Measurements from ENCODE around the gene CACNA1D.

The CACNA1D gene

GRCh38 chr3:53835257-53835656, 340.8 kb downstream of the CACNA1D start:
- DNase-seq, result no peak

DNA sequence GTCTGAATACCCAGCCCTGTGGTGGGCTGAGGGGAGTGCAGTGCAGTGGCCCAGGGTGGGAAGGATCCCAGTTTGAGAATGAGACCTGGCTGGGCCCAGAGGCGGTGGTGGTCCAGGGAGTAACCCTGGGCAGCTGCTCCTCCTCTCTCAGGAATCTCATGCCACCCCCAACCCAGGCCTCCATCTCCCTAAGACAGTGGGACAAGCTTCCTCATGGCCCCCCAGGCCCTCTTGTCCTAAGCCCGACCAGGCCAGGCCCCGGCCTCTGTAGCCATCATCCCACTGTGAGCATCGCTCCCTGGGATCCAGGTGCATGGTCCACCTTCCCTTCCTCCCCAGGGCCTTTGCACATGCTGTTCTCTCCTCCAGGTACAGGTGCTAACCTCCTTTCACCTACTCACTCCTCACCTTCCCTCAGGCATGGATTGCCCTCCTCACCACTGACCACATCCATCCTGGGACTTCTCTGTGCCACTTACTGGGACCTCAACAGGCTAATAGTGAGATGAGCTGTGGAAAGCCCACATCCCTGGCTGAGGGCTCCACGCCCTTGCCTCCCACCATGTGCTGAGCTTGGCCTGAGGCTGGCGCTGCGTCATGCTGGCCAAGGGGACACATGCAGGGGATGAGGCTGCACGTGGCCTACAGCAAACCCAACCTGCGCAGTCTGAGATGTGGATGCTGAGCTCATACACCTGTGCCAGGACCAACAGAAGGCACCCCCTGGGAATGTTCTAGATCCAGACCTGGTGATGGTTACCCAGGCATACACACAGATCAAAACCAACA, 341.9 kb downstream of the CACNA1D start:
- DNase-seq, result no peak

- DNase-seq, result no peak
These were observed 342.9 kb downstream of the CACNA1D start for GRCh38 chr3:53837331-53837730.

DNA sequence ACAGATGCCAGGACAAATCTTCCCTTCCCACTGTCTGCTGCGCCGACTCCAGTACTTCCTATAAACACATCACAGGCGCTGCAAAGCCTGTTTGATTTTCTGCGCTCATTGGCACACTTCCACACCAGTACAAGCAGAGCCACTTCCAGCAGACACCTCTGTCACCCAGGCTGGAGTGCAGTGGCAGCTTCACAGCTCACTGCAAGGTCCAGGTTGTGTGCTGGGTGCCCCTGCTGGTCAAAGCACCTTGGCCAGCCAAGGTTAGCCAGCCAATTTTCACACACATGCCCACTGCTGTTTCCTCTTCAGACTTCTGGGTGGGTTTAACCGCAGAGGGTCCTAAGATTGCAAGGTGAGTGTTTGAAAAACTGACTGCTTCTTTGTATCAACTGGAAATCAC, 346.9 kb downstream of the CACNA1D start:
- DNase-seq, result no peak

- DNase-seq, result no peak
These were observed 348.2 kb downstream of the CACNA1D start for GRCh38 chr3:53842436-53843194.

- no peak for DNase-seq
These were observed 349.1 kb downstream of the CACNA1D start for GRCh38 chr3:53843195-53844177.

DNA sequence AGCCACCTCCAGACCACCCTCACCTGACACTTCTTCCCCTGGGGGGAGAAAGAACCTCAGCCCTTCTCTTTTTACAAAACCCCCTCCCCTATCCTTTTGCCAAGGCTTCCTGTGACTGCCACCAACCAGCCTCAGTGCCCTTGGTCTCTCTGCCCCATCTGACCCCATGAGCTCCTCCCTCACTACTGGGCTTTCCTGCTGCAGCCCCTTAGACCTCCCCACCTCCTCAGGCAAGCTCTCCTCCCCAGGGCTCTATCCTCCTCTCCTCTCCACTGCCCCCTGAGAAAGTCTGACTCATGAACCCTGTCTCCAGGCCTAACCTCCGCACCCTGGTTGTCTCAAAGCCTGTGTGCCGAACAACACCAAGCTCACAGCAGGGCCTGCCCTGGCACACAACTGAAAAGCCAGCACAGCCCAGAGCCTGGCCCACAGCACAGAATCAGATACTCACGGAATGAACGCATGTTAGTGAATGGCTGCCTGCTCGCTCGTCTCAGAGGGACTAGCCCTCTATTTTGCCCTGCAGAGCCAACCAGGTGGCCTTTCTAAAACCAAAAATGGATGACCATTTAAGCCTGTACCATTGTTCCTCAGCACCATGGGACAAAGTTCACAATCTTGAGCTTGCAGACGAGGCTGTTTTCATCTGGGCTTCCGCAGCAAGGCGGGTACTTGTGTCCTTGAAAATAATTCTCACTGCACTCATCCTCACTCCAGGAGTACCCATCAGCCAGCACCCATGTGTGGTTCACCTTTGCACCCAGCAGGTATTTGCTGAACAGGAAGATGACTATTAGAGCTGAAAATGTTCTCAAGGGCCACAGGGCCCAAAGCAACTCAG, 350.1 kb downstream of the CACNA1D start:
- DNase-seq, result no peak

DNA sequence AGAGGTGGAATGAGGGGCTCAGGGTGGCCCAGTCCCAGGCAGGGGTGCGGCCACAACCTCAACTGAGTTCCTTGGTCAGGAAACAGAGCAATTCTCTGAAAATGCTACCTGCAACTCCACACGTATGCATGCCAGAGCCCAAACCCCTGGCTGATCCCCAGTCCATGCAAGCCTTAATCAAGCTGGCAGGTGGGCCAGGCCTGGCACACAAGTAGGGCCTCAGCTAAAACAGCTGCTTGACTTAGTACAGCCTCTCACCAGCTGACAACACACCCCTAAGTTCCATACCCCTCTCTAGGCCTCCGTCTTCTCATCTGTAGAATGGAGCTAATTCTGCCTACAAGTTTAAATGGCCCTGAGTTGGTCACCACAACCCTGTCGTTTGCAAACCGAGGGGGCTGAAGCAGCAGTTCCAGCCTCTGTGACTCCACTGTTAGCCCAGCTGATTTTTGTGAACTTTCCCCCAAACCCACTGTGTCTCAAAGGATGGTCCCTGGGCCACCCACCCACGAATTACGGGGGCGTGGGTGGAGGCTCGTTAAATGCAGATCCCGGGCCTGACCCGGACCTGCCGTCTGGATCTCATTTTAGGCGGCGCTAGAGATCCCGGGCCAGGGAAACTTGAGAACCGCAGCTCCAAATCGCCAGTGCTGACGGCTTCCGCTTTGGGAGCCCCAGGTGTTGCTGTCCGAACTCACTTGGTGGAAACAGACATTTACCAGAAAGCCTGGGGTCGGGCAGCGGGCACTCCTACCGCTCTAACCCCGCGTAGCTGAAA, 350.9 kb downstream of the CACNA1D start:
- peak; percentile 20 for DNase-seq

- DNase-seq, result no peak
These were observed 351.4 kb downstream of the CACNA1D start for GRCh38 chr3:53845881-53846133.

GRCh38 chr3:53846134-53846850, 351.9 kb downstream of the CACNA1D start, which contains the start of the genes CHDH and IL17RB:
CHDH (minus strand) TSS chr3:53846419; CDS start chr3:53824008, 22,411 bp downstream.
IL17RB (plus strand) TSS chr3:53846568; CDS start chr3:53846589, 21 bp downstream.
- peak; percentile 54 for DNase-seq

- DNase-seq, result no peak
These were observed 352.4 kb downstream of the CACNA1D start for GRCh38 chr3:53846851-53847155.

GRCh38 chr3:53849916-53850315, 355.5 kb downstream of the CACNA1D start:
- no peak for DNase-seq

- no peak for DNase-seq
These were observed 356.5 kb downstream of the CACNA1D start for GRCh38 chr3:53850895-53851294.

DNA sequence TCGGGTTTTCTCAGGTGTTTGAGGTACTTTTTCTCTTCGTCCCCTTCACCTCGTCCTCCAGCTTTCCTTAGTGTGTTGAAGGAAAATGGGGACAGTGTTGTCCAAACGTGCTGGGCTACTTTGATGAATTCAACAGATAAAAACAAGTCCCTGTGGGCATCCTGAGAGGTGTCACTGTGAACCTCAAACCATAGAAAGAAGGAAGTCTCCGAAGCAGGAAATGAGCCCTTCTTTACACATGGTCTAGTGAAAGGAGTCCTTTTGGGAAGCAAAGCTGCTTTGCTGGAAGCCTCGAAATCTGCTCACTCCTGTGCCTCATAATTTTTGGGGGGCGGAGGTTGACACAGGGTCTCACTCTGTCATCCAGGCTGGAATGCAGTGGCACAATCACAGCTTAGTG, 362.6 kb downstream of the CACNA1D start:
- no peak for DNase-seq

DNA sequence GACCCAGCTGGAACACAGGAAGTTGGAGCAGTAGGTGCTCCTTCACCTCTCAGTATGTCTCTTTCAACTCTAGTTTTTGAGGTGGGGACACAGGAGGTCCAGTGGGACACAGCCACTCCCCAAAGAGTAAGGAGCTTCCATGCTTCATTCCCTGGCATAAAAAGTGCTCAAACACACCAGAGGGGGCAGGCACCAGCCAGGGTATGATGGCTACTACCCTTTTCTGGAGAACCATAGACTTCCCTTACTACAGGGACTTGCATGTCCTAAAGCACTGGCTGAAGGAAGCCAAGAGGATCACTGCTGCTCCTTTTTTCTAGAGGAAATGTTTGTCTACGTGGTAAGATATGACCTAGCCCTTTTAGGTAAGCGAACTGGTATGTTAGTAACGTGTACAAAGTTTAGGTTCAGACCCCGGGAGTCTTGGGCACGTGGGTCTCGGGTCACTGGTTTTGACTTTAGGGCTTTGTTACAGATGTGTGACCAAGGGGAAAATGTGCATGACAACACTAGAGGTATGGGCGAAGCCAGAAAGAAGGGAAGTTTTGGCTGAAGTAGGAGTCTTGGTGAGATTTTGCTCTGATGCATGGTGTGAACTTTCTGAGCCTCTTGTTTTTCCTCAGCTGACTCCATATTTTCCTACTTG, 363.8 kb downstream of the CACNA1D start:
- no peak for DNase-seq

- no peak for DNase-seq
These were observed 364.8 kb downstream of the CACNA1D start for GRCh38 chr3:53859178-53859577.

DNA sequence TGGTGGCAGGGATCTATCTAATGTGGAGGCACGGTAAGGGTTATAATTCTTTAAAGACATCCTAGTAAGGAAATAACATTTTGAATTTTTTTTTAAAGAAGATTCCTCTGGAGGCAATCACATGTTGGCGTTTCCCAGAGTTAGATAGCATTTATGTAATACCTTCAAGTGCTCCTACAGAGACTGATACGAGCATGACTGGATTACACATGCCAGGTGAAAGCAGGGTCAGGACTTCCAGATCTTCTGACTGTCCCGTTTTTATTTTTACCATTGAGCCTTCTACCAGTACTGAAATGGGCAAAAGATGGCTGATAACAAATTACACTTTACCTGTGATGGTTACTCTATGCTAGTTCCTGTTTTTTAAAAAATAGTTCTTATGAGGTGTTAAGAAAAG, 365.8 kb downstream of the CACNA1D start:
- DNase-seq, result no peak

DNA sequence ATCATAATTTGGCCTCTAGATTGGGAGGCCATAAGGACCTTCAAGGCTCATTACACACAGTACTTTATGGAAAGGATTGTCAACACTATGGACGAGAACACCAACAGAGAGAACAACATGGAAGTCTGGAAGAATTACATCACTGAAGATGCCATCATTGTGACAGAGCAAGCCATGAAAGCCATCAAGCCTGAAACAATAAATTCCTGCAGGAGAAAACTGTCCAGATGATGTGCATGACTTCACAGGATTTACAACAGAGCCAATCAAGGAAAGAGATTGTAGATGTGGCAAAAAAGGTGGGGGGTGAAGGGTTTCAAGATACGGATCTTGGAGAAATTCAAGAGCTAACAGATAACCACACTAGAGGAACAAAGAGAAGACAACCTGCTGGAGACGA, 367.8 kb downstream of the CACNA1D start:
- DNase-seq, result no peak

DNA sequence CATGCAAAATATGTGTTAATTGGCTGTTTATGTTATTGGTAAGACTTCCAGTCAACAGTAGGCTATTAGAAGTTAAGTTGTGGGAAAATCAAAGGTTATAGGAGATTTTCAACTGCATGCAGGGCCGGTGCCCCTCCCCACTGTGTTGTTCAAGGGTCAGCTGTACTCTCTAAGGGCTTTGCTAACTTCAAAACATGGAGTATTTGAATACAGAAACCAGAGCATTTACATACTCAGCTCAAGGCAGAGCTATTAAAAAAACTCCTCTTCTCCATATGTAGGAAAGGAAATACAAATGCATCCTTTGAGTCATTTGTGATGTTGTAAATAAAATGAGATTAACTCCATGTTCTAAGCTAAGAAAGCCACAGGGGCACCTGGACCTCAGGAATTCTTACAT, 368.7 kb downstream of the CACNA1D start:
- no peak for DNase-seq
